NCI-H69 (cell line): ENCODE measurements around the gene MBNL2.

Source experiments
- DNase-seq: peaks from one replicate; lab custom pipeline; 2025; lab: John Stamatoyannopoulos, UW

Gene MBNL2

GRCh38 chr13:97254816-97255215, 32.7 kb downstream of the MBNL2 start:
- DNase-seq, result peak; percentile 47

DNA sequence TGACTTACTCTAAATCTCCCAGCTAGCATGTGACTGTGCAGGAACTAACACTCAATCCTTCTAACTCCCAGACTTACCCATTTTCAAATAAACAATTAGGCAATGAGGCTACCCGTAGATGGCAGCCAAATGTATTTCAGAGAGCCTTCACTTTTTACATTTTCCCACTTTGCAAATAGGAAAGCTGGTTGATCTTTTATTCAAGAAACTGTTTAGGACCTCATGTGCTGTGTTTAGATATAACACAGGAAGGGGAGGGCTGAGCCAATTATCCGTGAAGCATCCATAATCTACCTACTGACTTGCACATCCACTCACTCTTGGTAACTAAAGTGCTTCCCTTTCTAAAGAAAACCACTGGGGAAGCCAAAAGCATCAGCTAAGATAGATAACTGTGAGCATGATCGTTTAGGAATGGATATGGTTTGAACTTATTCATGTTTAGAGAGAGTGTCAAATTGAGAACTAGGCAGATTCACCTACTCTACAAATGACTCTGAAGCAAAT, 33.4 kb downstream of the MBNL2 start:
- DNase-seq, result no peak

DNA sequence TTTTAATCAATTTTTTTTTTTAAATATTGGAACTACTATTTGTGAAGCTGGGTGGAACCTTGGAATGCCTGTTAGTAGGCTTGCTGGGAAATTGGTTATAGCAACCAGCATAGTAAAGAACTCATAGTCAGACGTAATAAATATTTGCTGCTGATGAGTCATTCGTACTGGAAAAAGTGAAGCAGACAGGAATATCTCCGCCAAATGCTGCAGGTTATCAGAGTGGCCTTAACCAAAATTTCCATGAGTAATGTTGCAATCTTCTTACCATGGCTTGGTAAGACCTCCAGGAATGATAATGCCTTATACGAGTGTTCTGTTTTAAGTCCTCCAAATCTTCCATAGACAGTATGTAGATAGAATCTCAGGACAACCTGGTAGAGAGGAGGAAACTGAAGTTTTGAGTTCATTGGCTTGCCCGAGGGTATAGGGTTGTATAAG, 34.2 kb downstream of the MBNL2 start:
- no peak for DNase-seq

GRCh38 chr13:97257228-97257755, 35.2 kb downstream of the MBNL2 start:
- DNase-seq, result no peak

DNA sequence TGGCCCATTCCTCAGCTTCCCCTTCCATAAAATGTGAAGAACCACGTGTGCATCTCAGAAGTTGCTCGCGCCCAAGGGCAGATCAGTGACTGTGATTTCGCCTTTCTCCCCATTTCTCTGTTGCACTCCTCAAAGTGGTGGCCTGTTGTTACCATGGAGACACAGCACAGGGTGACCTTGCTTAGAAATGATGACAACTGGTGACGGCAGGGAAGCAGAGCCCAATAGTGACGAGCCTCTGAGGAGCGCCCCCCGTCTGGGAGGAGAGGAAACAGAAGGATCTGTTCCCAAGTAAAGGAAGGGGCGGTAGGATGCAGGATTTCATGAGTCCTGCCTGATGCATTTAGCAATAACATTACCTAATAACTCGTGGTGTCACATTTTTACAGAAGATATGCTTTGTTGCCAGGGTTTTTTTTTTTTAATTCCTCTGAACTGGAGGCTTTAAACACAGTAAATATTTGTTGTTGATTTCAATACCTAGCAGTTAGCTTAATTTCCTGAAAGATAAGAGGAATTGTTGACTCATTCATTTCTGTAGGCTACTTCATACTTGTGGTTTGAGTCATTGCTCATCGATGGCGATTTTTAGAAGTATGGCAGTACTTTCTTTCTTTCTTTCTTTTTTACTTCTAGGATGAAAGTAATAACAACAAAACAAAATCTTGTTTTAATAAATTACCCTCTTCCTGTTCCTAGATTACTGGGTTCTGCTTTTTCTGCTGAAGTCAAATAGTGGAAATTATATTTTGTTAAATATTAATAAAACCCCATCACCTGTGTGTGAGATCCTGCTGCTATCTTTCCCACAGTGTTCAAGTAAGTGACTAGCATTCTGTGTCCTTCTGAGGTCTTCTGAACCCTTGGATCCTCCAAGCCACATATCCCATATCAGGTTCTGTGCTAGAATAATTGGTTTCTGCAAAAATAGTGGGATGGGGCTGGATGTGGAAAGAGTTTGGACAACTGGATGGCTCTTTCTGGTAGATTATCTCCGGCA, 36.0 kb downstream of the MBNL2 start:
- DNase-seq, result no peak

GRCh38 chr13:97258801-97259200, 36.7 kb downstream of the MBNL2 start:
- DNase-seq, result no peak

DNA sequence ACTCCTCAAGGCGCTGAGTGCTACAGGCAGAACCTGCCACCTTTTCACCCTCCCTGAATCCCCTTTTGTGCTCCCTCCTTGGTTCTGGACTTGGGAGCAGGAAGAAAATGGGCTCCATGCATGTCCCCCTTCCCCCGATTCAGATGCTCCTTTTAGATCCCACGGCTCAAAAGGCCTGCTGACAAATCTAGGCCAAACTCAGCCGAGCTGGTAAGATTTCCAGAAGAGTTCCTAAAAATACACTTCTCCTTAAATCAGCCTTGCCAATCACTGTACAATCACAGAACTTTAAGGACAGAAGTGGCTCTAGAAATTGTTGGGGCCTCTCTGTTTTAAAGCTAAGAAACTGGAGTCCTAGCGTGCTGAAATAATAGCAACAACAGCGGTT, 37.3 kb downstream of the MBNL2 start:
- no peak for DNase-seq

GRCh38 chr13:97259798-97260714, 37.9 kb downstream of the MBNL2 start:
- DNase-seq, result no peak

GRCh38 chr13:97261254-97262005, 39.3 kb downstream of the MBNL2 start:
- DNase-seq, result no peak

DNA sequence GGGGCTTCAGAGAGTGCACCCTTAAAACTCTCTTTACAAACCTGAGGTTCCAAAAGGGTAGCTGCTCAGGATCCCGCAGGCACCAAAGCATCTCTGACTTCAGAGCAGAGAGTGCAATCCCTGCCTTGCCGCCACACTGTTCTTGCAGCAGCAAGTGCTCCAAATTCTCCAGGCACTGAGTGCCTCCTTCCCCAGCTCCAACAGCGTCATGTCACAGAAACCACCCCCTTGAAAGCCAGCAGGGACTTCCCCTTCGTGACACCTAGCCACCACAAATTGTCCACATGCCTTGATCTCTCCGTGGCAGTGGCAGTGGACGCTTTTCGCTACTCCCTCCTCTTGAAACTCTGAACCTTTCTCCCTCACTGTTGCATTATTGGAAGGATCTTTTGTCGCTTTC, 39.9 kb downstream of the MBNL2 start:
- no peak for DNase-seq

GRCh38 chr13:97263160-97263559, 41.0 kb downstream of the MBNL2 start:
- DNase-seq, result no peak

DNA sequence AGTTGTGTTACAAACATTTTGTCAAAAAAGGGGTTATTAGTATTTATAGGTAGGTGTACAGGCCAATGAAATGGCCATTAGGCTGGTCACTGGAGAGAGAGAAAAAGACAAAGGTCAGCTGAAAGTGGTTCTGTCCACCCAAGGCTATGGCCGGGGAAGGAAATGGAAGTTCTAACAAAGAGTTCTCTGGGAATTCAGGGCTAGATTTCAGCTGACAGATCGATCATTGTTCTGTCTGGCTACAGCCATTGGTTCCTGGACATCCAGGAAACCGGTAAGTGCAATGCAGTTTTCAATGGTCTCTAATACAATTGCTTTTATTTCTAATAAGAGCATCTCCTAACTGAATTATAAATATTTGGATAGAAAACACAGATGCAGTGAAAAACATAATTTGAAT, 42.5 kb downstream of the MBNL2 start:
- DNase-seq, result no peak

DNA sequence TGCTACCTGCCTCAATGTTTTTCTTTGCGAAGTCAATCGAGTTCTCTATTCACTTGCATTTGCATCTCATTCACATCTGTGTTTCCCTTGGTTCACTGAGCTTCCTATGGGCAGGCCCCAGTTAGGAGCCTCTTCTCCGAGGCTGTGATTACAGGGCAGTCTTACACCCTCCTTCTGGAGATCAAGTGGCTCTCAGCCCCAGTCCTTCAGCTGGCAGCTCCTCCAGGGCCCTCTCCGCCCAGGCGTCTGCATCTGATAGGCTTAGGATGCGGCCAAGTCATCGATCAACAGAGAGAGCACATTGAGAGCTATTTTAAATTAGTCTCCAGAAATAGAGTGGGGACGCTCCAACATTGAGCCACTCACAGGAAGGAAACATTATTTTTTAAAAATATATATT, 44.2 kb downstream of the MBNL2 start:
- peak; percentile 15 for DNase-seq

DNA sequence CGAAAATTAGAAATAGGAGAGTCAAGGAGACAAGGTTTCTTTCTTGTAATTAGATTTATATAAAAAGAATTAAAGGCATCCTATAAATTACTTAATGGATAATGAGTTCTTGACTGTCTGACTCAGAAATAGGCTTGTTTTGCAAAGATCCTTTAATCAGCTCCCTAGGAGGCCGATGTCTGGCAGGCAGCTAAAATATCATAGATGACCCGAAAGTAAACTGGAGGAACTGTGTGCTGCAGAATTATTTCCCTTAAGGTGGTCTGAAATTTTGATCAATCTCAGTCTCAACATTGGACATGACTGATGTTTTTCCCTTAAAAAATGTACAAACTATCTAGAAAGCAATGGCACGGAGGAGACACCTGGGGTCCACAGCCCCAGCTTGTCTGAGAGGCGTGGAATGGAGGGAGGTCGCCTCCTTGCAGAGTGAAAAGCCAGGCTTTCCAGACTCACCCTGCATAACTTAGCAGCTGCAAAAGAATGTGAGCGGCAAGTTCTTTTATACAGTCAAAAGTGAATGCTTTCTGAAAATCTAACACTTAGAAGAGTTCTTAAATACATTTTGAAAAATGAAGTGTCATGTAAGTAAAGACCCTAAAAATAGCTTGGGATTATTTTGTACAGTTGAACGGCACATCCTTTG, 44.8 kb downstream of the MBNL2 start:
- no peak for DNase-seq

- no peak for DNase-seq
Measured at GRCh38 chr13:97267418-97268059, 45.4 kb downstream of the MBNL2 start.

DNA sequence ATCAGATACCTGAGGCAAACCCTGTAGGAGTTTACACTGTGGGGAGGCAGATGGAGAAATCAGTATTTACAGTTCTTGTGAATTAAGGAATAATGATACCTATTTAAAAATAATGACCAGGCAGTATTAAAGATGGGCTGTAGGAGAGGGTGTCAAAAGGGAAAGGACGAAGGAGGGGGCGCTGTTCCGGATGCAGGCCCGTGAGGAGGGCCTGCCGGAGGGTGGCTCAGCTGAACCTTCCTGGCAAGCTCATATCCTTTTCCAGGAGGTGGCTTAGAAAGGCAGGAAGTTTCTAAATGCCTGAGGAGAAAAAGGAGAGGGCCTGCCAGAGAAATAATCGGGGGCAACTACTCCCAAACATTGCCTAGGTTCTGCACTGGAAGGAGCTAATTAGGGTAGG, 46.6 kb downstream of the MBNL2 start:
- no peak for DNase-seq

GRCh38 chr13:97269603-97270002, 47.5 kb downstream of the MBNL2 start:
- no peak for DNase-seq

- no peak for DNase-seq
Measured at GRCh38 chr13:97272526-97272925, 50.4 kb downstream of the MBNL2 start.

DNA sequence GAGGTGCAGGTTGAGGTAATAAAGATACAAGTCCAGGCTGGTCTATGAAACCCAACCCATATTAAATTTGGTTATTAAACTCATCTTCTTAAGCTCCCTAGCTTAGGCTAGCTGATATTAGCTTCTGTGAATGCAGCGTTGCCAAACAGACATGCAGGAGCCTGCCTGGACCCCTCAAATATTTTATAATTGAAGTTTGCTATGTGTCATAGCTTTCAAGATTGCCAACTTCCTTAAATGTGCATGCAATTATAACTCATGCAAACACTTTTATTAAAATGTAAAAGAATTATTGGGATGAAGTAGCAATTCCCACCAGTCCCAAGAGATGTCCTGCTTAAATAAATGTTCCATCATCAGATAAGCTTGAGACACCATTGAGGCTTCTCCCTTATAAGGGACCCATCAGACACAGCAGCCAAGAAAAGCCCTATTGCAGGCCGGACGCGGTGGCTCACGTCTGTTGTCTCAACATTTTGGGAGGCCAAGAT, 51.3 kb downstream of the MBNL2 start:
- no peak for DNase-seq
